ENCODE measurements around the gene RAB11FIP2. TPM values are rescaled to one million over a fixed set of nuclear protein-coding genes. Genes with fewer than 3 reads are reported as not detected.

The RAB11FIP2 gene
- total and polyA plus RNA-seq, 2 of the 8 experiments (the other 6 are each of a cell fraction or from before 2014, with no cell fraction given), result 3.1 to 12.7 TPM

GRCh38 chr10:118052816-118053215 is 6.1 kb upstream of the RAB11FIP2 start:
- Histone ChIP-seq H3K79me2 (ENCODE audit: control insufficient read depth in 1 of 2, insufficient read depth in 2 of 2, low read length in 2 of 2) (no peaks in the 10 kb centered on the region), H3K9ac (replicated peaks in 1 of 4; ENCODE audit: extremely low read depth in 1 of 4, low read depth in 3 of 4, low read length in 3 of 4) (no peak overlapping the region), H2BK12ac (ENCODE audit: low read depth, low read length) (no peak overlapping the region), H3K4ac (replicated peaks; ENCODE audit: insufficient read length, low read depth, low read length) (no peak overlapping the region), H3K23me2 (ENCODE audit: low read depth, low read length) (no peaks in the 10 kb centered on the region), H3K18ac (ENCODE audit: extremely low read depth, low read length) (no peak overlapping the region), H4K5ac (ENCODE audit: insufficient read length, low read depth, low read length) (no peak overlapping the region), H3K14ac (ENCODE audit: insufficient read length) (no peak overlapping the region), H2AK5ac (ENCODE audit: low read depth, low read length) (no peak overlapping the region), H4K20me1 (replicated peaks in 1 of 2; ENCODE audit: control insufficient read depth in 1 of 2, insufficient read depth in 2 of 2, low read length in 2 of 2) (no peaks in the 10 kb centered on the region), H3K56ac (replicated peaks; ENCODE audit: insufficient read length, low read depth, low read length) (peak overlapping the region; percentile 0), H2AFZ (ENCODE audit: low read length) (no peak overlapping the region), H3K36me3 (ENCODE audit: control insufficient read depth in 2 of 4, insufficient read depth in 4 of 4, low read length in 3 of 4) (no peaks in the 10 kb centered on the region), H3K27me3 (replicated peaks in 1 of 4; ENCODE audit: control insufficient read depth in 3 of 4, extremely low read depth in 1 of 4, insufficient read depth in 3 of 4, low read length in 3 of 4) (no peaks in the 10 kb centered on the region), H2BK5ac (ENCODE audit: low read depth, low read length) (no peak overlapping the region), H3K4me2 (ENCODE audit: insufficient read depth in 1 of 2, low read depth in 2 of 2, low read length in 2 of 2) (no peak overlapping the region), H3K4me1 (replicated peaks in 1 of 4; ENCODE audit: control insufficient read depth in 3 of 4, insufficient read depth in 4 of 4, low read length in 3 of 4) (peaks cover 0 to 6% (median 5%) of the 10 kb centered on the region in 4 experiments; a peak in 4 of 7 replicates), H3K23ac (ENCODE audit: insufficient read length) (no peak overlapping the region), H4K91ac (replicated peaks; ENCODE audit: insufficient read length, low read length) (no peak overlapping the region), H3K4me3 (ENCODE audit: extremely low read depth in 1 of 4, insufficient read depth in 2 of 4, low read depth in 3 of 4, low read length in 4 of 4) (no peak overlapping the region), H3K79me1 (ENCODE audit: low read depth, low read length) (no peaks in the 10 kb centered on the region), H3K27ac (ENCODE audit: low read depth, low read length) (no peak overlapping the region), H2BK20ac (ENCODE audit: low read length) (no peak overlapping the region), H2BK120ac (replicated peaks; ENCODE audit: low read depth, low read length) (no peak overlapping the region), H4K8ac (ENCODE audit: extremely low read depth, insufficient read depth, low read length) (no peak overlapping the region), H3K9me3 (ENCODE audit: insufficient read depth in 2 of 2, low read depth in 1 of 2, low read length in 1 of 2) (no peaks in the 10 kb centered on the region), H2BK15ac (ENCODE audit: low read length) (no peak overlapping the region)
- TF ChIP-seq SRF (IDR thresholded peaks at IDR 0.05; ENCODE audit: low read depth, low read length), result no peak
- no peak for TF ChIP-seq TEAD4 (IDR thresholded peaks at IDR 0.05; ENCODE audit: low read depth, low read length)
- no peak for TF ChIP-seq HDAC2 (IDR thresholded peaks at IDR 0.05; ENCODE audit: borderline replicate concordance in 1 of 2, low read depth in 2 of 2, low read length in 2 of 2)
- TF ChIP-seq RNF2 (IDR thresholded peaks at IDR 0.05; ENCODE audit: borderline replicate concordance, low read depth, low read length, missing control alignments, poor library complexity, severe bottlenecking), result no peak
- no peak for TF ChIP-seq PHF8 (conservative IDR thresholded peaks at IDR 0.05; ENCODE audit: low read depth, low read length)
- TF ChIP-seq GTF2F1 (IDR thresholded peaks at IDR 0.05; ENCODE audit: borderline replicate concordance, low read depth, low read length), result no peak
- WGBS, 2 experiments (ENCODE audit: extremely low coverage in 1 of 2, insufficient coverage in 1 of 2, insufficient read length in 1 of 2, insufficient replicate concordance in 2 of 2, low coverage in 1 of 2, low lambda C conversion rate in 2 of 2, missing lambda C conversion rate in 1 of 2), result 80% methylated on average over 2 of the region's 2 CpGs; no CpG with 5 or more reads in 1 of the 2 experiments
- FAIRE-seq, result no peak
- POLR2A ChIA-PET (ENCODE audit: partially characterized antibody), result interaction anchor here (0.8 to 1.2 kb wide), 2 partner anchors 63 to 278 kb away, joined by 3 read pairs; no protein-coding TSS in a partner anchor
- CTCF ChIA-PET (ENCODE audit: partially characterized antibody), result no interaction called here
- no peak for DNase-seq (ENCODE audit: low read depth in 1 of 2, low spot score in 2 of 2)
